Spleen (tissue), 11 donors: ENCODE data around the gene PDCD1. TPM values are rescaled to one million over a fixed set of nuclear protein-coding genes. Genes with fewer than 3 reads are reported as not detected.

Source experiments
- DNase-seq: peaks from one replicate; pipeline ENCODE4 v3.0.0-alpha.2; 2020
- H3K27ac ChIP-seq, 8 donors: fragments of 200-600 bp; sonication (generic) in 7 of 8; 1 replicate in 4 of 8; 2 replicates in 4 of 8; pipeline versions ENCODE4 v1.5.0 to v1.8.0; 2016 to 2021; ENCODE audit warnings: inconsistent platforms in 4 of 8, mild to moderate bottlenecking in 4 of 8, moderate library complexity in 1 of 8
- H3K27me3 ChIP-seq, 7 donors: fragments of 200-600 bp; sonication (generic) in 6 of 7; replicated peaks in 1 of 7; 1 replicate in 4 of 7; 2 replicates in 3 of 7; pipeline versions ENCODE4 v1.5.0 to v1.8.0; 2016 to 2021; ENCODE audit warnings: inconsistent platforms in 3 of 7, mild to moderate bottlenecking in 1 of 7
- H3K36me3 ChIP-seq, 6 donors: fragments of 200-600 bp; sonication (generic) in 5 of 6; 1 replicate in 4 of 6; 2 replicates in 2 of 6; pipeline versions ENCODE4 v1.5.0 to v1.8.0; 2016 to 2021; ENCODE audit warnings: inconsistent platforms in 2 of 6
- H3K4me1 ChIP-seq, 6 donors: fragments of 200-600 bp; sonication (generic) in 5 of 6; 1 replicate in 3 of 6; 2 replicates in 3 of 6; pipeline versions ENCODE4 v1.5.0 to v1.8.0; 2016 to 2021; ENCODE audit warnings: inconsistent platforms in 3 of 6
- H3K4me3 ChIP-seq, 8 donors: fragments of 200-600 bp; sonication (generic) in 7 of 8; 1 replicate in 4 of 8; 2 replicates in 4 of 8; pipeline versions ENCODE4 v1.5.0 to v1.8.0; 2016 to 2021; ENCODE audit warnings: inconsistent platforms in 4 of 8, mild to moderate bottlenecking in 4 of 8, moderate library complexity in 2 of 8
- H3K9me3 ChIP-seq, 8 donors: fragments of 200-600 bp; sonication (generic) in 7 of 8; 1 replicate in 4 of 8; 2 replicates in 4 of 8; pipeline versions ENCODE4 v1.5.0 to v1.8.0; 2016 to 2021; ENCODE audit warnings: inconsistent platforms in 4 of 8
- CTCF ChIP-seq, 11 experiments: fragments of 200-600 bp in 7 of 11; fragments of 450-650 bp in 4 of 11; sonication (generic) in 4 of 11; IDR thresholded peaks in 8 of 11; conservative IDR thresholded peaks in 3 of 11; 1 replicate in 7 of 11; 2 replicates in 4 of 11; pipeline versions ENCODE4 v1.4.0 to v1.8.0; 2016 to 2021; ENCODE audit warnings: antibody characterized with exemption in 11 of 11, inconsistent platforms in 4 of 11, mild to moderate bottlenecking in 1 of 11
- POLR2A ChIP-seq, 3 donors: fragments of 450-650 bp; IDR thresholded peaks; one replicate each; pipeline ENCODE4 v1.5.1; 2017; ENCODE audit warnings: antibody characterized with exemption in 3 of 3, mild to moderate bottlenecking in 1 of 3
- POLR2AphosphoS5 ChIP-seq, 3 donors: sonication (generic); formaldehyde crosslinking; IDR thresholded peaks; one replicate each; pipeline ENCODE4 v1.5.1; 2017; ENCODE audit warnings: antibody characterized with exemption in 3 of 3
- WGBS, 5 donors: extraction: QIAGEN DNeasy Blood & Tissue Kit in 3 of 5; methylation state at CpG; one replicate each; pipeline versions ENCODE4 v1.1.5 to v1.1.7; 2013 to 2018; 5-methylcytosine and 5-hydroxymethylcytosine counted together
- intact Hi-C: fragments of 100-400 bp; cut with DNase I; formaldehyde crosslinking; loops from one replicate; pipeline ENCODE4 v1.15.0; 2023; ENCODE audit warnings: low total_unique reads
- polyA plus RNA-seq, 3 donors: library from polyadenylated mRNA; stranded (reverse); fragments of 200-250 nt; gene quantifications; one replicate each; pipeline ENCODE4 v1.2.1, GENCODE V29; 2013
- total RNA-seq, 7 donors: library from RNA; depleted of rRNA in 3 of 7; stranded (reverse); fragments of >200 nt in 3 of 7; fragmentation: NEBNext Ultra II Directional in 4 of 7; extraction: Animal tissue kit (Norgen Biotek cat#: 25700) in 4 of 7; gene quantifications; one replicate each; pipeline versions ENCODE4 v1.1.0 to v1.2.1, GENCODE V29; 2016 to 2021
- donor health status: healthy with polysubstance abuse.
- donor health status: DM: no; HTN: no; CAD: no; lungs with moderate emphysema.
- donor health status: DM: no; HTN: no; CAD: no.
- donor health status: Bipolar disorder and iron deficiency.
- donor health status: healthy.
- donor health status: DM: no; HTN: no; CAD: no.
- donor health status: DM: yes; HTN: yes; CAD: no.

PDCD1 gene
- total and polyA plus RNA-seq, 10 donors, result 2.7 to 7.9 (median 5.3) TPM

GRCh38 chr2:241842620-241843211 lies 16.0 kb downstream of the PDCD1 start:
- Histone ChIP-seq H3K27me3 (peaks cover 0 to 21% (median 0%) of the 10 kb centered on the region in 7 donors), H3K27ac (peak overlapping the region; percentile 37 to 82 (median 66)), H3K36me3 (no peaks in the 10 kb centered on the region), H3K9me3 (no peaks in the 10 kb centered on the region), H3K4me1 (peaks cover 13 to 36% (median 26%) of the 10 kb centered on the region in 6 donors), H3K4me3 (peak overlapping the region in 7 of 8 donors; percentile 13 to 68 (median 28))
- WGBS, 5 donors, result 10 to 45% (median 14%) methylated on average over 22 to 29 of the region's 29 CpGs
- TF ChIP-seq POLR2AphosphoS5 (IDR thresholded peaks at IDR 0.05) (peak; percentile 68 to 77 (median 74)), POLR2A (IDR thresholded peaks at IDR 0.05) (no peak)
- DNase-seq, result peak; percentile 86
- intact Hi-C loops, result no loop called here

- WGBS, 5 donors, result 90 to 95% (median 91%) methylated on average over 11 of the region's 11 CpGs
- no peak for DNase-seq
- Histone ChIP-seq H3K9me3 (no peaks in the 10 kb centered on the region), H3K36me3 (no peaks in the 10 kb centered on the region), H3K4me1 (peaks cover 13 to 36% (median 26%) of the 10 kb centered on the region in 6 donors), H3K4me3 (no peak overlapping the region), H3K27ac (peak overlapping the region in 2 of 8 donors; percentile 68 to 81), H3K27me3 (peaks cover 0 to 21% (median 0%) of the 10 kb centered on the region in 7 donors)
- intact Hi-C loops, result no loop called here
- TF ChIP-seq POLR2A (IDR thresholded peaks at IDR 0.05), result no peak
- TF ChIP-seq POLR2AphosphoS5 (IDR thresholded peaks at IDR 0.05), result no peak
- no peak for TF ChIP-seq CTCF (IDR thresholded peaks at IDR 0.05 in 8 of 11, conservative IDR thresholded peaks at IDR 0.05 in 3 of 11)
These were observed 16.7 kb downstream of the PDCD1 start for GRCh38 chr2:241842067-241842415.

- TF ChIP-seq POLR2A (IDR thresholded peaks at IDR 0.05) (no peak), POLR2AphosphoS5 (IDR thresholded peaks at IDR 0.05) (no peak), CTCF (IDR thresholded peaks at IDR 0.05 in 8 of 11, conservative IDR thresholded peaks at IDR 0.05 in 3 of 11) (no peak)
- H3K36me3 ChIP-seq, result no peaks in the 10 kb centered on the region
- H3K9me3 ChIP-seq, result no peaks in the 10 kb centered on the region
- intact Hi-C loops, result no loop called here
- H3K4me1 ChIP-seq, result peaks cover 13 to 36% (median 26%) of the 10 kb centered on the region in 6 donors
- WGBS, 5 donors, result 87 to 93% (median 87%) methylated on average over 28 of the region's 28 CpGs
- peak overlapping the region in 1 of 8 donors; percentile 68 for H3K27ac ChIP-seq
- peak; percentile 73 for DNase-seq
- H3K27me3 ChIP-seq, result peaks cover 0 to 21% (median 0%) of the 10 kb centered on the region in 7 donors
- H3K4me3 ChIP-seq, result no peak overlapping the region
These were observed 17.3 kb downstream of the PDCD1 start for GRCh38 chr2:241841181-241842066.

GRCh38 chr2:241837197-241837965 lies 21.3 kb downstream of the PDCD1 start:
- peaks cover 0 to 4% (median 0%) of the 10 kb centered on the region in 8 donors for H3K9me3 ChIP-seq
- no peak overlapping the region for H3K27ac ChIP-seq
- H3K4me1 ChIP-seq, result peaks cover 0 to 5% (median 0%) of the 10 kb centered on the region in 6 donors
- no peak for TF ChIP-seq CTCF (IDR thresholded peaks at IDR 0.05 in 8 of 11, conservative IDR thresholded peaks at IDR 0.05 in 3 of 11)
- no peak for TF ChIP-seq POLR2AphosphoS5 (IDR thresholded peaks at IDR 0.05)
- no peak for TF ChIP-seq POLR2A (IDR thresholded peaks at IDR 0.05)
- H3K4me3 ChIP-seq, result no peak overlapping the region
- WGBS, 5 donors, result 71 to 81% (median 73%) methylated on average over 13 of the region's 13 CpGs
- DNase-seq, result no peak
- H3K27me3 ChIP-seq, result peaks cover 0 to 5% (median 0%) of the 10 kb centered on the region in 7 donors
- H3K36me3 ChIP-seq, result no peaks in the 10 kb centered on the region
- intact Hi-C loops, result no loop called here
